ENCODE results near the gene CCDC18. TPM values are rescaled to one million over a fixed set of nuclear protein-coding genes. Genes with fewer than 3 reads are reported as not detected.

Gene CCDC18
- total RNA-seq, 2 donors from 2014 or later: 5.6 to 7.2 TPM

Other genes starting within 250 kb of the CCDC18 start
- 10 to 100 TPM; 18.6 to 25.9 TPM for gene DIPK1A, start 219.3 kb upstream of the CCDC18 start, total RNA-seq
- gene MTF2, start 101.4 kb upstream of the CCDC18 start, total RNA-seq: 10 to 100 TPM; 13.9 to 17.2 TPM
- 10 to 100 TPM; 38.4 to 67.5 TPM for gene TMED5, start 311 bp upstream of the CCDC18 start, total RNA-seq
- 10 to 100 TPM; 40.3 to 41.9 TPM for gene DR1, start 165.2 kb downstream of the CCDC18 start, total RNA-seq

All from posterior vena cava (tissue), 2 donors.